ENCODE measurements around the gene MAPKBP1.

The MAPKBP1 gene

GRCh38 chr15:41869770-41870688 is 95.7 kb downstream of the MAPKBP1 start:
- DNase-seq, result no peak

- no peak for DNase-seq
These were observed 96.4 kb downstream of the MAPKBP1 start for GRCh38 chr15:41870689-41871081.

GRCh38 chr15:41871175-41871905 is 97.1 kb downstream of the MAPKBP1 start:
- DNase-seq, result no peak

- DNase-seq, result no peak
These were observed 98.0 kb downstream of the MAPKBP1 start for GRCh38 chr15:41872166-41872747.

GRCh38 chr15:41873711-41874110 is 99.4 kb downstream of the MAPKBP1 start:
- no peak for DNase-seq

GRCh38 chr15:41874736-41875135 is 100.5 kb downstream of the MAPKBP1 start:
- no peak for DNase-seq

GRCh38 chr15:41876007-41876406 is 101.7 kb downstream of the MAPKBP1 start:
- DNase-seq, result no peak

- DNase-seq, result no peak
These were observed 102.4 kb downstream of the MAPKBP1 start for GRCh38 chr15:41876689-41877088.
